NT2/D1 (cell line): Measurements from ENCODE around the gene PEDS1.

Experiments used
- SUZ12 ChIP-seq: IDR thresholded peaks from 2 replicates; pipeline ENCODE4 v1.6.1; 2011; ENCODE audit not compliant: insufficient read length, insufficient read depth; ENCODE audit errors: extremely low read depth
- YY1 ChIP-seq: IDR thresholded peaks from 2 replicates; pipeline ENCODE4 v1.6.1; 2011; ENCODE audit not compliant: insufficient read length, insufficient read depth
- ZNF274 ChIP-seq: IDR thresholded peaks from 2 replicates; pipeline ENCODE4 v1.6.1; 2011; ENCODE audit warnings: mild to moderate bottlenecking, low read depth, low read length

DNA sequence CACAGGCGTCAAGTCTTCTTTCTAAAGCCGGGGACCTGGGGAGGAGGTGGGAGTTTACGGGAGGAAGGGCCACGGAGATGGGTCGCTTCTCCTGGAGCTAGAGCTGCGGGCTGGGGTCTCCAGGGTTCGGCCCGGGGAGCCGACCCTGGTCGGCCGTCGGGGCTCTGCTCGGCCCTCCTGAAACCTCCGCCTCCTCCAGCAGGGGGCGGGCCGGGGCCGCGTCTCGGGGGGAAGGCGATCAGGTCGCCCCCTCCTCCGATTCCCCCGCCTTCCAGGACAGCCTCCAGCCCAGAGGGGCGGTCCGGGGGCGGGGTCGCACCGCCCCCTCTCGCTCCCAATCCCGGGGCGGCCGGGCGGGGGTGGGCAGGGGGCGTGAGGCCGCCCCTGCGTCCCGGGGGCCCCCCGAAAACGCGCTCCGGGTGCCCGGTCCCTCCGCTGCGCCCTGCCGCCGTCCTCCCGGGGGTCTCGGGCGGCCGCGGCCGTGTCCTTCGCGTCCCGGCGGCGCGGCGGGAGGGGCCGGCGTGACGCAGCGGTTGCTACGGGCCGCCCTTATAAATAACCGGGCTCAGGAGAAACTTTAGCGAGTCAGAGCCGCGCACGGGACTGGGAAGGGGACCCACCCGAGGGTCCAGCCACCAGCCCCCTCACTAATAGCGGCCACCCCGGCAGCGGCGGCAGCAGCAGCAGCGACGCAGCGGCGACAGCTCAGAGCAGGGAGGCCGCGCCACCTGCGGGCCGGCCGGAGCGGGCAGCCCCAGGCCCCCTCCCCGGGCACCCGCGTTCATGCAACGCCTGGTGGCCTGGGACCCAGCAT is 36.9 kb upstream of the PEDS1 start, which contains the start of gene CEBPB:
- no peak for TF ChIP-seq YY1
- TF ChIP-seq ZNF274 = no peak
- TF ChIP-seq SUZ12 = no peak
